Stimulated activated CD4-positive, alpha-beta T cell treated with anti-CD3 and anti-CD28 coated beads, TNF-alpha, amount 100 ng/mL, for 4 hours (primary cell): Measurements from ENCODE around the gene PRKAR2B.
"Not testable (repeated sequence)": the region's sequence is repeated elsewhere in the genome, so short reads cannot be mapped to it uniquely, and the experiment has no call there.

ENCODE experiments used
- DNase-seq, 3 experiments: peaks; one replicate each; pipeline ENCODE4 v3.0.0-alpha.2; 2020; ENCODE audit warnings: low read depth in 3 of 3

The PRKAR2B gene

DNA sequence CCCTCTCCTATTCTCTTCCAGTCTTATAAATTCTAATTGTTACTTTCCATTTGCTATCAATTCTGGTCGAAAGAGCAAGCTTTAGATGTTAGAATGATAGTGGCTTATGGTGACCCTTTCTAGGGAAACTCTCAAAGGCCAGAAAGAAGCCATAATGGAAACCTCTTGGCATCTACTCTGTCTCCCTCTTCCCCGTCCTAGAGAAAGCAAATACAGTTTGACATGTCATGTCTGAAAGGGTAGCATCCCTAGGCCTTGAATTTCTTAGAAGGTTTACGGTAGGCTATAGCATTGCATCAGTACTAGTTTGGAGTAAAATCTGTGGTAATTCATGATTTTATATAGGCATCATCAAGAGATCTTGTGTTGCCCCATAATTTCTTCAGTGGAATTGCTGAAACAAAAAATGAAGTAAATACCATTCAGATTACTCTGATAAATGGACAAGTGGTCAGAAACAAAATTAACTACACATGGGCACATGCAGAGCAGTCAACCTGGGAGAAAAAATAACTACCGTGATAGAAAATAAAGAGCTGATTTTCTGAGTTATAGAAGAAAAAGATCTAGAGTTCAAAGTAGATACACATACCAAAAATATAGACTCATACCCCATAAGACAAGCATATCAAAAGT lies 4.4 kb downstream of the PRKAR2B start:
- DNase-seq = no peak

DNA sequence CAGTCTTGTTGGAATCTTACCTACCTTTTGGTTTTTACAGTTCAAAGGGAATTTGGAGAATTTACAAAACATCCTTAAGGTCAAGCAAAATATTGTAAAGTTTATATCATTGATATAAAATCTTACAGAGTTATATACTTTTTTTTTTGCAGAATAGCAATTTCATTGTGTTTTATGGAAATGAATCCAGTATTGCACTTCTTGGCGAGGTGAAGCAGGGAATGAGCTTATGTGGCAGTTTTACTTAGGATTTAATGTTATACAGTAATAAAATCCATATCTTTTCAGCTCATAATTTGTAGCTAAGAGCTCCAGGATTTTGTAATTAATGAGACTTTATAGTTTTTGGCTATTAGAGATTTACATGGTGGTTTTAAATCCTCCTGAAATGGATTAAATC lies 5.0 kb downstream of the PRKAR2B start:
- DNase-seq = no peak

DNA sequence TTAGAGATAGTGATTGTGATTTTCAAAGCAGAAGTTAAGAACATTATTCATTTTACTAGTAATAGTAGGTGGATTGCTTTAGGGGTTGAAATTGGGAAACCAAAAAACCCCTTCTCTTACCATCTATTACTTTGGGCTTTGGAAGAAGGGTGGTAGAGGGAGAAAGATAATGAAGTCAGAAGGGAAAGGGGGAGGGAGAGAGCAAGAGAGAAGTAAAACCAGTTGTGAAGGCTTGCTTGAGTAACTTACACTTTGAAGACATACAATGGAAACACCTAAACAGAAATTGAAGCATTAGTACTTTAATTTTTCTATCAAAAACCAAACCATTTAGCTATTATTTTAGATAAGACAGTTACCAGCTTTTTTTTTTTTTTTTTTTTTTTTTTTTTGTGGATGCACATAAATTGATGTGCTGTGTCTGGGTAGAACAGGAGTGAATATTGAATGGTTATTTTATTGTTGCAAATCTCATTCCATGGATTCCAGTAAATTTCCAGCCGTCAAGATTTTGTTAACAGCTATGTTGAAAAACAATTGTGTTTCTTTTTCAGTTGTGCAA lies 5.5 kb downstream of the PRKAR2B start:
- no peak for DNase-seq

DNA sequence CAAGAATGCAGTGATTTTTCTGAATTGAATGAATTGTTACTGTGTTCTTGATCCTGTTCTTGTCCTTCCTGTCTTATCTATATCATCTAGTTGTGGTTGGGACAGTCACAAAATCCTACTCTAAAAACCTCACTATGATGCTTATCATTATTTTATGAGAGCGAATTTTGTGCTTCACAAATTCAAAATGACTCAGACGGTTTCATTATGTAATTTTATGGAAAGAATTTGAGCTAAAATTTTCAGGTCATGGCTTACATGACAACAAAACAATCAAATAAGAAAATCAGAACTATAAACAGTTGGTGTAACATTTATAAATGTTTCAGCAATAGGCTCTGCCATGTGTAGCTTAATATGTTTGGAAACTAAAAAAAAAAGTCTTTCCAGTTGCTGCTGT lies 6.9 kb downstream of the PRKAR2B start:
- DNase-seq = no peak

DNA sequence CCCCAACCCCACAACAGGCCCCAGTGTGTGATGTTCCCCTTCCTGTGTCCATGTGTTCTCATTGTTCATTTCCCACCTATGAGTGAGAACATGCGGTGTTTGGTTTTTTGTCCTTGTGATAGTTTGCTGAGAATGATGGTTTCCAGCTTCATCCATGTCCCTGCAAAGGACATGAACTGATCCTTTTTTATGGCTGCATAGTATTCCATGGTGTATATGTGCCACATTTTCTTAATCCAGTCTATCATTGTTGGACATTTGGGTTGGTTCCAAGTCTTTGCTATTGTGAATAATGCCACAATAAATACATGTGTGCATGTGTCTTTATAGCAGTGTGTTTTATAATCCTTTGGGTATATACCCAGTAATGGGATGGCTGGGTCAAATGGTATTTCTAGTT lies 10.5 kb downstream of the PRKAR2B start:
- DNase-seq = not testable (repeated sequence)

DNA sequence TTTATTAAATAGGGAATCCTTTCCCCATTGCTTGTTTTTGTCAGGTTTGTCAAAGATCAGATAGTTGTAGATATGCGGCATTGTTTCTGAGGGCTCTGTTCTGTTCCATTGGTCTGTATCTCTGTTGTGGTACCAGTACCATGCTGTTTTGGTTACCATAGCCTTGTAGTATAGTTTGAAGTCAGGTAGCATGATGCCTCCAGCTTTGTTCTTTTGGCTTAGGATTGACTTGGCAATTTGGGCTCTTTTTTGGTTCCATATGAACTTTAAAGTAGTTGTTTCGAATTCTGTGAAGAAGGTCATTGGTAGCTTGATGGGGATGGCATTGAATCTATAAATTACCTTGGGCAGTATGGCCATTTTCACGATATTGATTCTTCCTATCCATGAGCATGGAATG lies 11.6 kb downstream of the PRKAR2B start:
- not testable (repeated sequence) for DNase-seq

DNA sequence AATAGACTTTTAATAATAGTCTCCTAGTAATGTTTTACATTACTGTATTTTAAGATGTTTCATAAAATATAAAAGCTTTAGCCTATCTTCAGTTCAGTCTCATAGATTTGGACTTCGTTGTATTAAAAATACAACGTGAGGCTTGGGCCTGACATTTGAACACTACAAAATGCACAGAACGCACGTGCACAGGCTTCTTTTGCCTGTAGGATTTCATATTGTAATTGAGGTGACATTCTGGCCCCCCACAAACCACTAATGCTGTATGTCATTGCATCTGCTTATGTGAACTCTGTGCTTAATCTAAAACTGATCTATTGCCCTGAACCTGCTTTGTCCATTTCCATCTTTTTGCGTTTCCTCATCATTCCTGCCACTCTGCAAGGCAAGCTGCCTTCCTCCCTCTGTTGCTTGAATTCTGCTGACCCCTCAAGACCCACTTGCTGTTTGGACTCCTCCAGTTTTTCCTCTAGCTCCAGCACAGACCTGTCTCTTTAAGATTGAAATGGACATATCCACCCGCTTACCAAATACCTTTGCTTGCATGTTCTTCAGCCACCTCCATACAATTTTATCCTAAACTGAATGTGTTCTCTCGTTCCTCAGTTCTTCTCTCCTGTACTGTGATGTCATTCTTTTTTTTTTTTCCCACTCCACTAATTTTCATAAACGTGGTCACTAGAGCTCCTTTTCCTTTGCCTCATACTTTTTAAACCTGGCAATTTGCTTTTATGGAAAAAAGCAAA lies 12.4 kb downstream of the PRKAR2B start:
- DNase-seq = no peak

DNA sequence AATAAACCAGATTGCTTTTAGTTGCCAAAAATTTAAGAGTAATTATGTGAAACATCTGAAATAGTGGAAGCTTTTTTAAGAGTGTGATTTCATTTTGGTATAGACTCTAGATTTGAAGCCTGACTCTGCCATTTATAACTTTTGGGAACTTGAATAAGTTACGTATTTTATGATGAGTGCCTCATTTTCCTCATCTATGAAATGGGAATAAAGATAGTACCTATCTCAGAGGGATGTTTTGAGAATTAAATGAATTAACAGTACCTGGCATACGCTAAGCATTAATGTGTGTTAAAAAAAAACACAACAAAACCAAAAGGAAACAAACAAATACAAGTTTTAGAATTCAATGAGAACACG lies 12.9 kb downstream of the PRKAR2B start:
- no peak for DNase-seq

DNA sequence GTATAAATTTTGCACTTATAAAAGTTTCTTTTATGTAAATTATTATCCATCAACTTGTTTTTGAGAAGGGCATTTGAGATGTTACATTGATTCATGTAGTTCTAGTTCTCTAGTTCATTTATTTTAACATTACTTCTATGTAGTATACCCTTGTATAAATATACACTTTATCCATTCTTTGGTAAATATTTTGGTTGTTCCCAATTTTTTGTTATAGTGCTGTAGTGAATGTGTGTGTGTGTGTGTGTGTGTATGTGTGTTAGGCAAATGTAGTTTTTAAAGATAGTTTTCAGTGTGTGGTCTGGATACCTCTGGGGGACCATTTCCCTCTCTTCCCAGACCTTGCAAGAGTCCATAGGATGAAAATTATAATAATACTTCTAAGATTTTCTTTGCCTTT lies 15.0 kb downstream of the PRKAR2B start:
- no peak for DNase-seq

DNA sequence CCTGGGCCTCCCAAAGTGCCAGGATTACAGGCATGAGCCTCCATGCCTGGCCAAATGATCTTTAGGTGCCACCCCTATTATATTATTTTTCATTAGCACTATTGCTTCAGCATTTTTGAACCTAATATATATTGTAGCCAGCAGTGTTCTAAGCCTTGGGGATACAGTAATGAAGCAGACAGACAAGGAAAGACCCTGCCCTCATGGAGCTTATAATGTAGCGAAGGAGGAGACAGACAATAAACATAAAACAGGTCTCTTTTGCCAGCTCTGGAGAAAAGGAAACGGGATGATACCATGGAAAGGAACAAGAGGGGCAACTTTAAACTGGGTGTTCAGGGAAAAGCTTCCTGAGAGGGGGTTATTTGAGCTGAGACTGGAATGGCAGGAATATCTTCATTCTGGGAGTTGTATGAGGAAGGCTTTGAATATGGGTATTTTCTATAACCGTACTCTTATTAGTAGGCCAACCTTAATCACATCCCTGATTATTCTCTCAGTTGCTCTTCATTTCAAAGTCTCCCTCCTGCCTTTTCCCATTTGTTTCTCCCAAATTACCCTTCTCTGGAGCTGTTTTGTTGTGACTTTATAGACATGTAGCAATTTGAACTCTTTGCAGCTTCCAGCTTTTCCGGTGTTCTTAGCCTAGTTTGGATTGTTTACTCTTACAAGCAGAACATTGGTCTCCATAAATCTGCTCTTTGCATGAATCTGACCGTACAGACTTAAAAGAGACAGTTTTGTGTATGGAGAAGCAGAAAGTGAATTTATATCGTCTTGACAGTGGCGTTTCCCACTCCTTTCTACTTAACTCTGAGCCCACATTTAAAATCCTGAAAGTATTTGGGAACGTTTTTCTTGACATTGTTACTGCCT lies 19.0 kb downstream of the PRKAR2B start:
- DNase-seq = no peak

DNA sequence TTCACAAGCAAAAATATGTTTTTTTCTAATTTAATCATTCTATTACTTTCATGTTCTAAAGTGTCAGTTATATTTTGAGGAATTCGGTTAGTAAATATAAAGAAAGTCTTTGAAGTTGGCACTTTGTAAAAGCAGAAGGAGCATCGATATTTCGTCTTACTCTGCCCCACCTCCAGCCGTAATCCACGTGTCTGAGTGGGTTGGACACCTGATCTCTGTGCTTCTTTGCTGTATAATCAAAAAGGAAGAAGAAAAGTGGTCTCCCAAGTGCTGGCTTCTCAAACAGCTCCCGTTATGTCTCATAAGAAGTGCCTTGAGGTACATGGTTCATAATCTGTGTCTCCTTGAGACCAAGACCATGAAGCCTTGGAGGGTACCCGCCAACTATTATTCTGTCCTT lies 19.8 kb downstream of the PRKAR2B start:
- DNase-seq = no peak

DNA sequence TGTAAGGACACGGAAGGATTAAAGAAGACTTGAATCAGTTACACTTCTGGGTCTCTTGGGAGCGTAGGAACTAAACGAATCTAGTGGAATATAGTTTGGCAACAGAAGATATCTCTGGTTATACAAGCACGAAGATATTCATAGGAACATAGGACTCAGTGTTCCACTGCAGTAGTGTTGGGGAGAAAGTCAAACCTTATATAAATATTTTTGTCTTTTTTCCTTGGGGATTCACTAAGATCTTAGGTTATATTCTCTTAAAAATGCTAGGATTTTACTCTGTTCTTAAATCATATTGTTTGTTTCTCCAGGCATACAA lies 21.4 kb downstream of the PRKAR2B start:
- DNase-seq = no peak

DNA sequence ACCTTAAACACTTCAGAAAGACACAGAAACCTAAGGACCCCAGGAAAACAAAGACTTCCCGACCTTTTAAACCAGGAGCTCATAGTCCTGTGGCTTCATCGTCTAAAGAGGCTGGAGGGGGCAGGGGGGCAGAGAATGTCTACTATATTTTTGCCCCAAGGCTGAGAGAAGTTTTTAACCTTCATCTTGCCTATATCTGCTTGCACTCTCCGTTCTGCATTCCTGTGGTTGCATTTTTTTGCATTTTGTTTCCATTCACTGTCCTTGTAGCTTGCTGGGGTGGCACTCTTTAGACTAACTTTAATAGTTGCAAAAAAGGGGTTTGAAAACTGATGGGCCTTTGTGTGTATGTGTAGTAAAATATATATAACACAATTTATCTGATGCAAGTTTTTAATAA lies 23.7 kb downstream of the PRKAR2B start:
- DNase-seq = no peak

DNA sequence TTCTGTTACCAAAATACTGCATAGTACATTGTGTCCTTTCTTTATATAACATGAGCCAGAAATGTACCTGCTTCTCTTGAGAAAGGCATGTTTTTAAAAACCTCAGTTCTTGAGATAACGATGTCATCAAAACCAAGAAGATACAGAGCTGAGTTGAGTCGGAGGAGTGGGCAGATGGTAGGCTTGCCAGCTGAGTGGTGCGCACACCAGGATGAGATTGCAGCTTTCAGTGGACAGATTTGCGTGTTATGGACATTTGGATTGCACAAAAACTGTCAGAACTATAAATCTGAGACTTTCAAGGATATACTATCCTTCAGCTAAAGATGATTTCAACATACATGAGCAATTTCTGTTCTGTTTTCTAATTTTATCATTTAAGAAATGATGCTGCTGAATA lies 25.0 kb downstream of the PRKAR2B start:
- DNase-seq = no peak

DNA sequence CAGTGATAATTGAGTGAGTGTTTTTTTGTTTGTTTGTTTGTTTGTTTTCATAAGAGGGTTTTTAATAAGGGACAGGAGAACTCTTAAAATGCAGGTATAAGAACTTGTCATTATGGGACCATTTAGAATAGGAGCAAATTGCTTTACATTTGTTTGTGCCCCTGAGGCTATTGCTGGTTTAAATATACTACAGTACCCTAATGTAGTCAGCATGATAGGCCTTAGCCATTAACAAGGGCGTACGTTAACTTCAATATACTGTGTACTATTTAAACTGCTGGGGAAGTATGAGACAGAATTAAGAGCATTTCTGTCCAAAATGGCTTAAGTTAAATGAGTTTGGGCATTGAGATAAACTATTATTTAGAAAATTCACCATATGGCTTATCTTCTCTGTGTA lies 26.2 kb downstream of the PRKAR2B start:
- no peak for DNase-seq

DNA sequence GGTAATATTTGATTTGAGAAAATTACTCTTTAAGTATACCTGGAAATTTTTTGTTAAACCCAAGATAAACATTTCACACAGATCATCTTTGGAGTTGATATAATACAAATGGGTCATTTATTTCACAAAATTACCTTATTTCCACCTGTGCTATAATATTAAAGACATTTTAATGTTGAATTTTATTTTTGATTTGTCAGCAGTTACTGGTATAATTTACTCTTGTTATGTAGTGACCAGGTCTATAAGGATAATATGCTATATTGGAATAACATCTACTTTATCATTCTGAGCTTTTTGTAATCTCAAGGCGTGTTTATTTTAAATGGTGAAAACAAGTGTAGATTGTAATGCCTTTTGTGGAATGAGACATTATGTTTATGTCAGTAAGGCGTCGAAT lies 26.6 kb downstream of the PRKAR2B start:
- no peak for DNase-seq

DNA sequence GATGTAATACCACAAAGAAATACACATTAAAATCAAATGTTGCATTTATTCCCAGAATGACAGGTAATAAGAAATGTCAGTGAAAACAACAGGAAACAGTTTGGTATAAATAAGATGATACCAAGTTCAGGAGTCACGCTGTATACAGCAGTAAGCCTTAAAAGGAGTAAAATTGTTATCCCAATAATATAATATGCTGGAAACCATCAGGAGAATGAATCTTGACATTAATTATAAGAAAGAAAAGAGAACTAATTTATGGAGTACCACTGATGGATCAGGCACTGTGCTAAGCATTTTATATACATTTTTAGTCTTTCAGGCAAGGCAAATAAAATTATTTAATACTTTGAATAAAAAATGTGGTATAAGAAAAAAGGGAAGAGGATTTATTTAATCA lies 27.6 kb downstream of the PRKAR2B start:
- no peak for DNase-seq

DNA sequence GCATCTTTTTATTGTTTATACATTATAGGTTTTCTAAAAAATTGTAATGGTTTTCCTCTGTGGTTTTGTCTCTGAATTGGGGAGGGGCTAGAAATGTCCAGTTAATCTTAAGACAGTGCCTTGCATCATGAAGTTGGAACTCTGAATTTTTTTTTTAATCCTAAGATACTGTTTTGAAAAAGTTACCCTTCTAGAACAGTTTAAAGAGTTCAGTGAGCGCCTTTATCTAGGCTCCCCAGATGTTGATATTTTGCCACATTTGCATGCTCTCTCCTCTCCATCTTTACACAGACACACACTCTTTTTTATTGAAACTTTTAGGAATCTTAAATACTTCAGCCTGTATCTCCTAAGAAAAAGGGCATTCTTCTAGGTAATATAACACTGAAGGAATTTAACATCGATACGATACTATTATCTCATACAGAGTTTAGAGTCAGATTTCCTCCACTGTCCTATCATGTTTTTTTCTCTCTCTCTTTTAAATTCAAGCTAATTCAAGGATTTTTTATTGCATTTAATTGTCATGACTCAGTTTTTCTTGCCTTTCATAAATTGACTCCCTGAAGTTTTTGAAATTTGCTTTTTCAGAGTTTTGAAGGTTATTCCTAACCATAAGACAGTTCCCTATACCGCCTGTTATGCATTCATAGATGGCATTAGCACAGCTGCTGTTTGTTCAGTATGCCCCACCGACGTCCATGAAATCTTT lies 31.5 kb downstream of the PRKAR2B start:
- no peak for DNase-seq

DNA sequence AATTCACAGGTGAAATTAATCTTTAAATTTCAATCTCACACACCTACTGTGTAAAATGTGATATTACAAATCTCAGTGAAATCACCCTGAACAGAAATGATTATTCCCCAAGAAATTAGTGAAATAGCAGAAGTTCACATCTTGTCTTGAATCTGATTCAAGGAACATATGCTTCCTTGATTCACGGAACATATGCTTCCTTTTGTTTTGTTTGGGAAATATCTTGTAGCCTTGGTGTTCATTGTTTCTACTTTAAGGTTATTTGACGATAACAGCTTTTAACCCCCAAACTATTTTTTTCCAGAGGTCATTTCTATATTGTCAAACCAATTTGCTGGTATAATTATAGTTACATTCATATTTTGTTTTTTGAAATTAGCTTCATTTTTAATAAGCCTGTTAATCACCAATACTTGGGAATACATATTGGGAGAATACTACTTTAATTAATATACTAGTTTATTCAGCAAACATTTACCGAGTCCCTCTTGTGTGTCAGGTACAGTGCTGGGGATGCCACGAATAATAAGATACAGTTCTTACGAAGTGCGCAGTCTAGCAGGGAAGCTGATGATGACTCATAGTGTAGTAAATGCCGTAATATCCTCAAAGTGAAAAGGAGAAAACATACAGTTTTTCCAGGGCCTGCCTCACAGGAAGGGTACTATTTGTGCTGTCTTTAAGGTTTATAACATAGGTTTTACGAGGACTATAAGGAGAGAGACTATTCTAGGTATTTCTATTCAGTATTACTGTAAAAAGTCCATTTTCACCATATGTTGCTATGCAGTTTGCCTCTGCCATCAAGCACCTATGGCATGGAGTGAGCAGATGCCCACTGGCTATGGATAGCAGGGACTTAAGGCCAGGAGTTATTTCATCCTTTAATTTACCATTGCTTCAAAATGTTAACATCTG lies 32.5 kb downstream of the PRKAR2B start:
- DNase-seq = no peak

DNA sequence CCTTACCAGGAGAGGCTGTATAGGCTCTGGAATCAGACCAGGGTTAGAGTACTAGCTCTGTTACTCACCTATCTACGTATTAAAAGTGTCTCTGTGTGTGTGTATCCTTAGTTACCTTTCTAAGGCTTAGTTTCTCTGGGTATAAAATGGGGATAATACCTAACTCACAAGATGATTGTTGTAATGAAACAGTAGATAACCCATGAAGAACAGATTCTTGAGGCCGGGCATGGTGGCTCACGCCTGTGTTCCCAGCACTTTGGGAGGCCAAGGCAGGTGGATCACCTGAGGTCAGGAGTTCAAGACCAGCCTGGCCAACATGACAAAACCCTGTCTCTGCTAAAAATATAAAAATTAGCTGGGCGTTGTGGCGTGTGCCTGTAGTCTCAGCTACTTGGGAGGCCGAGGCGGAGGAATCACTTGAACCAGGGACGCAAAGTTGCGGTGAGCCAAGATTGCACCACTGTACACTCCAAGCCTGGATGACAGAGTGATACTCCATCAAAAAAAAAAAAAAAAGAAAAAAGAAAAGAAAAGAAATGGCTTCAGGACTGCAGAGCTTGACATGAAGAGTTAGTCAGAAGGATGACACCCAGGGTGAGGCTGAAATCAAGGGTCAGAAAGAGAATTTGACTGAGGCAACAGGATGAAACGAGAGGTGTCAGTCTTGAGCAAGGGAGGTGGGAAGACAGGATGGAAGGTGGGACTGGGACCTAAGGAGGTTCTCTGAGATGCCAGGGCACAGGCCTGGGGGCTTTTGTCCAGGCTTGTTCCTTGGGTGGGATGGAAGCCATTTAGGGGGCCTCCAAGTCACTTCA lies 33.4 kb downstream of the PRKAR2B start:
- DNase-seq = no peak
